C4-2B (cell line): ENCODE data around the gene HELZ.

Source experiments
- CTCF ChIP-seq: fragments of 450-650 bp; conservative IDR thresholded peaks from 2 replicates; pipeline ENCODE4 v1.5.1; 2017; ENCODE audit warnings: mild to moderate bottlenecking
- ZFX ChIP-seq: fragments of 450-650 bp; IDR thresholded peaks from 2 replicates; pipeline ENCODE4 v1.6.1; 2017

- TF ChIP-seq CTCF: no peak
- no peak for TF ChIP-seq ZFX
Measured at GRCh38 chr17:67278363-67278762, 33.4 kb upstream of the HELZ start.
